ENCODE measurements around the gene CFHR5.

GRCh38 chr1:197013234-197013633, 35.9 kb downstream of the CFHR5 start:
- TF ChIP-seq POLR2AphosphoS5 (IDR thresholded peaks at IDR 0.05) (no peak), CTCF (IDR thresholded peaks at IDR 0.05) (no peak), POLR2A (IDR thresholded peaks at IDR 0.05) (no peak)

Data from breast epithelium (tissue), 3 donors.